Heart right ventricle (tissue), 16 donors: ENCODE data around the gene PITX2. TPM values are rescaled to one million over a fixed set of nuclear protein-coding genes. Genes with fewer than 3 reads are reported as not detected.

Source experiments
- ATAC-seq, 8 donors: fragments of 200-7000 bp; cut with Tn5 transposase; one replicate each; pipeline ENCODE4 v1.9.1; 2020; ENCODE audit warnings: mild to moderate bottlenecking in 8 of 8, moderate library complexity in 8 of 8, moderate number of reproducible peaks in 1 of 8
- DNase-seq, 2 donors: peaks; one replicate each; pipeline ENCODE4 v3.0.0-alpha.2; 2020
- H3K27ac ChIP-seq, 10 donors: fragments of 200-600 bp; sonication (generic) in 2 of 10; one replicate each; pipeline versions ENCODE4 v1.5.0 to v1.8.0; 2020 to 2022; ENCODE audit warnings: mild to moderate bottlenecking in 3 of 10
- H3K27me3 ChIP-seq, 7 donors: fragments of 200-600 bp; one replicate each; pipeline ENCODE4 v1.8.0; 2021 to 2022; ENCODE audit warnings: mild to moderate bottlenecking in 2 of 7
- H3K36me3 ChIP-seq, 9 donors: fragments of 200-600 bp; sonication (generic) in 1 of 9; one replicate each; pipeline versions ENCODE4 v1.5.0 to v1.8.0; 2020 to 2022; ENCODE audit warnings: mild to moderate bottlenecking in 2 of 9
- H3K4me1 ChIP-seq, 9 donors: fragments of 200-600 bp; sonication (generic) in 1 of 9; one replicate each; pipeline versions ENCODE4 v1.5.0 to v1.8.0; 2020 to 2022; ENCODE audit warnings: mild to moderate bottlenecking in 4 of 9
- H3K4me3 ChIP-seq, 10 donors: fragments of 200-600 bp; sonication (generic) in 2 of 10; one replicate each; pipeline versions ENCODE4 v1.5.0 to v1.8.0; 2020 to 2022; ENCODE audit warnings: mild to moderate bottlenecking in 7 of 10, moderate library complexity in 2 of 10
- H3K9me3 ChIP-seq, 11 donors: fragments of 200-600 bp in 10 of 11; sonication (generic) in 2 of 11; one replicate each; pipeline versions ENCODE4 v1.5.0 to v1.8.0; 2013 to 2022; ENCODE audit warnings: mild to moderate bottlenecking in 2 of 11, control low read depth in 1 of 11, moderate library complexity in 1 of 11
- CTCF ChIP-seq, 9 donors: fragments of 200-600 bp; sonication (generic) in 2 of 9; IDR thresholded peaks; one replicate each; pipeline versions ENCODE4 v1.5.0 to v1.8.0; 2021 to 2022; ENCODE audit warnings: antibody characterized with exemption in 9 of 9, mild to moderate bottlenecking in 5 of 9, moderate library complexity in 1 of 9
- WGBS, 2 donors: extraction: QIAGEN DNeasy Blood & Tissue Kit; methylation state at CpG; one replicate each; pipeline ENCODE4 v1.1.7; 2013; ENCODE audit warnings: inconsistent platforms in 1 of 2; 5-methylcytosine and 5-hydroxymethylcytosine counted together
- intact Hi-C, 10 donors: fragments of 100-400 bp; cut with DNase I; formaldehyde crosslinking; loops; one replicate each; pipeline versions ENCODE4 v1.11.1 to v1.14.2; 2022
- polyA plus RNA-seq, 2 donors: library from polyadenylated mRNA; stranded (reverse); fragments of 200-250 nt; gene quantifications; one replicate each; pipeline ENCODE4 v1.2.3, GENCODE V29; 2013
- total RNA-seq, 10 donors: library from RNA; stranded (reverse); fragmentation: NEBNext Ultra II Directional in 3 of 10; extraction: Animal tissue kit (Norgen Biotek cat#: 25700) in 3 of 10; gene quantifications; one replicate each; pipeline versions ENCODE4 v1.2.1 to v1.2.4, GENCODE V29; 2021 to 2023
- donor health status: Arrhythmogenic right ventricular cardiomyopathy.
- donor health status: ischemic (EF 13 %, LVEDD 7.1; RV severe dilation, severe dysfunction).
- donor health status: healthy with polysubstance abuse.
- donor health status: DM: no; HTN: yes; CAD: no.
- donor health status: DM: no; HTN: no; CAD: no.
- donor health status: ischemic (EF 25% LVEDD 6.9; RV normal size, moderate dysfunction).
- donor health status: ischemic (EF 25% LVEDD 5.7; RV mildly dilated, moderate dysfunction).
- donor health status: healthy.
- donor health status: DM: yes; HTN: yes; CAD: no.
- donor health status: Ischemic cardiomyopathy.
- donor health status: ischemic (EF 35%, LVEDD 5.7; RV mildly dilated, moderate dysfunction).
- donor health status: nonischemic (EF 11% LVEDD 7.7; RV severe dilation, severe dysfunction).
- donor health status: DM: yes; HTN: yes; CAD: no.
- donor health status: PGD.
- donor health status: ischemic (EF 29% LVEDD 5.4; RV normal size, mild dysfunction).
- donor health status: nonischemic (EF 23%, LVEDD 6.1; RV moderate dilation, normal function).

PITX2 gene
- total and polyA plus RNA-seq, 12 donors, result 0.04 to 0.57 (median 0.10) TPM; not detected in 9

GRCh38 chr4:110610620-110610939 lies 12.3 kb downstream of the PITX2 start:
- ATAC-seq, result no peak
- H3K4me1 ChIP-seq, result peaks cover 0 to 11% (median under 1%) of the 10 kb centered on the region in 9 donors
- WGBS, 2 donors, result 3 to 7% methylated on average over 20 of the region's 20 CpGs

GRCh38 chr4:110609044-110609750 lies 13.7 kb downstream of the PITX2 start:
- DNase-seq (no peak), ATAC-seq (no peak)
- peaks cover 0 to 11% (median 0%) of the 10 kb centered on the region in 9 donors for H3K4me1 ChIP-seq
- no peaks in the 10 kb centered on the region for H3K36me3 ChIP-seq
- no peaks in the 10 kb centered on the region for H3K9me3 ChIP-seq
- intact Hi-C loops, result no loop called here
- no peak for TF ChIP-seq CTCF (IDR thresholded peaks at IDR 0.05)
- WGBS, 2 donors, result 20 to 27% methylated on average over 6 of the region's 6 CpGs
- H3K27ac ChIP-seq, result no peak overlapping the region
- H3K27me3 ChIP-seq, result peaks cover 11 to 78% (median 73%) of the 10 kb centered on the region in 7 donors
- H3K4me3 ChIP-seq, result no peak overlapping the region

More at GRCh38 chr4:110610620-110610939, 12.3 kb downstream of the PITX2 start:
- no peaks in the 10 kb centered on the region for H3K36me3 ChIP-seq
- TF ChIP-seq CTCF (IDR thresholded peaks at IDR 0.05), result no peak
- intact Hi-C loops, result no loop called here
- no peak overlapping the region for H3K4me3 ChIP-seq
- H3K27me3 ChIP-seq, result peaks cover 14 to 88% (median 87%) of the 10 kb centered on the region in 7 donors
- no peaks in the 10 kb centered on the region for H3K9me3 ChIP-seq
- DNase-seq, result no peak
- no peak overlapping the region for H3K27ac ChIP-seq

GRCh38 chr4:110605077-110605476 lies 17.8 kb downstream of the PITX2 start:
- no peak for TF ChIP-seq CTCF (IDR thresholded peaks at IDR 0.05)
- no peaks in the 10 kb centered on the region for H3K36me3 ChIP-seq
- intact Hi-C loops, result no loop called here
- H3K9me3 ChIP-seq, result no peaks in the 10 kb centered on the region
- no peaks in the 10 kb centered on the region for H3K4me1 ChIP-seq
- DNase-seq (no peak), ATAC-seq (no peak)
- H3K27ac ChIP-seq, result no peak overlapping the region
- no peak overlapping the region for H3K4me3 ChIP-seq
- peaks cover 0 to 67% (median 39%) of the 10 kb centered on the region in 7 donors for H3K27me3 ChIP-seq
- WGBS, 2 donors, result 84 to 92% methylated on average over 1 of the region's 1 CpG

DNA sequence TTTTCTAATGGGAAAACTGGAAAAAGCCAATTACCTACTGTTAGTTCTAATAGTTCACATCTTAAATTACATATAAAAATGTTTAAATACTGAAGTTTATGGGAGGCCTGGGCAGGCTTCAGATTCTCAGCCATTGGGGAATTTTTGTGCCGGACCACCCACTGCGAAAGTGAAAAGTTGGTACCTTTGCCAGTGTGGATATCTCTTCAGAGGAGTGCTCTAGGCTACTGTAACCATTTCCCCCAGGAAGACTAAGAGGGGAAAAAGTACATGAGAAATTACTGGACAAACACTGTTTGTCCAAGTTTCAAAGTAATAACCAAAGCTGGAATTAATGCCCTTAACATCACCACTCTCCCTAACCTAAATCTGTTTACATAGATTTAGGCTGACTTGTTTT lies 20.8 kb downstream of the PITX2 start:
- intact Hi-C loops, result no loop called here
- Histone ChIP-seq H3K36me3 (no peaks in the 10 kb centered on the region), H3K27ac (no peak overlapping the region), H3K9me3 (peaks cover 0 to 5% (median 0%) of the 10 kb centered on the region in 11 donors), H3K4me3 (no peak overlapping the region), H3K27me3 (peaks cover 0 to 46% (median 13%) of the 10 kb centered on the region in 7 donors), H3K4me1 (no peaks in the 10 kb centered on the region)
- TF ChIP-seq CTCF (IDR thresholded peaks at IDR 0.05), result no peak
- ATAC-seq (no peak), DNase-seq (no peak)
- WGBS, 2 donors, result 87 to 95% methylated on average over 2 of the region's 2 CpGs
